ENCODE measurements around the gene TBX21. TPM values are rescaled to one million over a fixed set of nuclear protein-coding genes. Genes with fewer than 3 reads are reported as not detected.

TBX21 gene
- total RNA-seq, 1 donor from 2014 or later: not detected

DNA sequence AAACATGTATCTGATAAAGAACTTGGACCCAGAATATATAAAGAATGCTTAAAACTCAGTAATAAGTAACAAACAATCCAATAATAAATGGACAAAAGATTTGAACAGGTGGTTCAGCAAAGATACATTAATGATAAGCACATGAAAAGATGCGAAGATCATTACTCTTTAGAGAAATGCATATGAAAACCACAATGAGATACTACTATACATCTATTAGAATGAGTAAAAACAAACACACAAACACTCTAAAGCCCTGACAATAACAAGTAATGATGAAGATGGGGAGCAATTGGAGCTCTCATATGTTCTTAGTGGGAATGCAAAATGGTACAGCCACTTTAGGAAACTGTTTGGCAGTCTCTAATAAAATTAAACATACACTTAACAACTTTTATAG lies 59.4 kb downstream of the TBX21 start:
- TF ChIP-seq, protein P1, sequence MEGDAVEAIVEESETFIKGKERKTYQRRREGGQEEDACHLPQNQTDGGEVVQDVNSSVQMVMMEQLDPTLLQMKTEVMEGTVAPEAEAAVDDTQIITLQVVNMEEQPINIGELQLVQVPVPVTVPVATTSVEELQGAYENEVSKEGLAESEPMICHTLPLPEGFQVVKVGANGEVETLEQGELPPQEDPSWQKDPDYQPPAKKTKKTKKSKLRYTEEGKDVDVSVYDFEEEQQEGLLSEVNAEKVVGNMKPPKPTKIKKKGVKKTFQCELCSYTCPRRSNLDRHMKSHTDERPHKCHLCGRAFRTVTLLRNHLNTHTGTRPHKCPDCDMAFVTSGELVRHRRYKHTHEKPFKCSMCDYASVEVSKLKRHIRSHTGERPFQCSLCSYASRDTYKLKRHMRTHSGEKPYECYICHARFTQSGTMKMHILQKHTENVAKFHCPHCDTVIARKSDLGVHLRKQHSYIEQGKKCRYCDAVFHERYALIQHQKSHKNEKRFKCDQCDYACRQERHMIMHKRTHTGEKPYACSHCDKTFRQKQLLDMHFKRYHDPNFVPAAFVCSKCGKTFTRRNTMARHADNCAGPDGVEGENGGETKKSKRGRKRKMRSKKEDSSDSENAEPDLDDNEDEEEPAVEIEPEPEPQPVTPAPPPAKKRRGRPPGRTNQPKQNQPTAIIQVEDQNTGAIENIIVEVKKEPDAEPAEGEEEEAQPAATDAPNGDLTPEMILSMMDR (conservative IDR thresholded peaks at IDR 0.05; ENCODE audit: low read depth, low read length): no peak
- H3K4me3 ChIP-seq (ENCODE audit: low read depth, low read length): no peak overlapping the region
- no peak for DNase-seq (ENCODE audit: low read depth)

DNA sequence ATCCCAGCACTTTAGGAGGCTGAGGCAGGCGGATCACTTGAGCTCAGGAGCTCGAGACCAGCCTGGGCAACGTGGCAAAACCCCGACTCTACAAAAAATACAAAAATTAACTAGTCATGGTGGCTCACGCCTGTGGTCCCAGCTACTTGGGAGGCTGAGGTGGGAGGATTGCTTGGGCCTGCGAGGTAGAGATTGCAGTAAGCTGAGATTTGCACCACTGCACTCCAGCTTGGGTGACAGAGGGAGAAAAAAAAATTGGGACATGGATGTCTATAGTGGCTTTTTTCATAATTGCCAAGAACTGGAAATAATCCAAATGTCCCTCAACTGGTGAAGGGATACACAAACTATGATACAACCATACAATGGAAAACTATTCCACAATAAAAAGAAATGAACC lies 59.9 kb downstream of the TBX21 start:
- no peak overlapping the region for H3K4me3 ChIP-seq (ENCODE audit: low read depth, low read length)
- DNase-seq (ENCODE audit: low read depth): no peak
- TF ChIP-seq, protein P1 (conservative IDR thresholded peaks at IDR 0.05; ENCODE audit: low read depth, low read length): no peak

Other genes starting within 250 kb of the TBX21 start
- 45.4 and 96.5 TPM in 2 replicates for gene NPEPPS, start 202.1 kb upstream of the TBX21 start, total RNA-seq
- 392 and 428 TPM in 2 replicates for gene KPNB1, start 83.3 kb upstream of the TBX21 start, total RNA-seq
- 1.3 and 4.2 TPM in 2 replicates for gene TBKBP1, start 39.1 kb upstream of the TBX21 start, total RNA-seq
- gene OSBPL7, start 88.6 kb downstream of the TBX21 start, total RNA-seq: 6.9 and 8.4 TPM in 2 replicates
- gene MRPL10, start 98.3 kb downstream of the TBX21 start, total RNA-seq: 40.6 and 51.3 TPM in 2 replicates
- not detected in 2 replicates for gene LRRC46, start 98.4 kb downstream of the TBX21 start, total RNA-seq
- 21.2 and 24.5 TPM in 2 replicates for gene SCRN2, start 108.0 kb downstream of the TBX21 start, total RNA-seq
- 1.8 and 2.0 TPM in 2 replicates for gene SP6, start 117.9 kb downstream of the TBX21 start, total RNA-seq
- gene SP2, start 163.0 kb downstream of the TBX21 start, total RNA-seq: 2.1 and 5.4 TPM in 2 replicates
- 39.5 and 47.6 TPM in 2 replicates for gene PNPO, start 208.3 kb downstream of the TBX21 start, total RNA-seq
- gene PRR15L, start 224.6 kb downstream of the TBX21 start, total RNA-seq: 3.5 and 3.8 TPM in 2 replicates
- gene CDK5RAP3, start 237.9 kb downstream of the TBX21 start, total RNA-seq: 71.0 and 111 TPM in 2 replicates

Data from epithelial cell of proximal tubule (primary cell).